Heart right ventricle (tissue), 16 donors: ENCODE data around the gene NHSL2. TPM values are rescaled to one million over a fixed set of nuclear protein-coding genes. Genes with fewer than 3 reads are reported as not detected.
A peak's percentile ranks its signal among the peaks of the same experiment; 100 is the strongest.

Source experiments
- ATAC-seq, 8 donors: fragments of 200-7000 bp; cut with Tn5 transposase; one replicate each; pipeline ENCODE4 v1.9.1; 2020; ENCODE audit warnings: mild to moderate bottlenecking in 8 of 8, moderate library complexity in 8 of 8, moderate number of reproducible peaks in 1 of 8
- DNase-seq, 2 donors: peaks; one replicate each; pipeline ENCODE4 v3.0.0-alpha.2; 2020
- H3K27ac ChIP-seq, 10 donors: fragments of 200-600 bp; sonication (generic) in 2 of 10; one replicate each; pipeline versions ENCODE4 v1.5.0 to v1.8.0; 2020 to 2022; ENCODE audit warnings: mild to moderate bottlenecking in 3 of 10
- H3K27me3 ChIP-seq, 7 donors: fragments of 200-600 bp; one replicate each; pipeline ENCODE4 v1.8.0; 2021 to 2022; ENCODE audit warnings: mild to moderate bottlenecking in 2 of 7
- H3K36me3 ChIP-seq, 9 donors: fragments of 200-600 bp; sonication (generic) in 1 of 9; one replicate each; pipeline versions ENCODE4 v1.5.0 to v1.8.0; 2020 to 2022; ENCODE audit warnings: mild to moderate bottlenecking in 2 of 9
- H3K4me1 ChIP-seq, 9 donors: fragments of 200-600 bp; sonication (generic) in 1 of 9; one replicate each; pipeline versions ENCODE4 v1.5.0 to v1.8.0; 2020 to 2022; ENCODE audit warnings: mild to moderate bottlenecking in 4 of 9
- H3K4me3 ChIP-seq, 10 donors: fragments of 200-600 bp; sonication (generic) in 2 of 10; one replicate each; pipeline versions ENCODE4 v1.5.0 to v1.8.0; 2020 to 2022; ENCODE audit warnings: mild to moderate bottlenecking in 7 of 10, moderate library complexity in 2 of 10
- H3K9me3 ChIP-seq, 11 donors: fragments of 200-600 bp in 10 of 11; sonication (generic) in 2 of 11; one replicate each; pipeline versions ENCODE4 v1.5.0 to v1.8.0; 2013 to 2022; ENCODE audit warnings: mild to moderate bottlenecking in 2 of 11, control low read depth in 1 of 11, moderate library complexity in 1 of 11
- WGBS, 2 donors: extraction: QIAGEN DNeasy Blood & Tissue Kit; methylation state at CpG; one replicate each; pipeline ENCODE4 v1.1.7; 2013; ENCODE audit warnings: inconsistent platforms in 1 of 2; 5-methylcytosine and 5-hydroxymethylcytosine counted together
- intact Hi-C, 10 donors: fragments of 100-400 bp; cut with DNase I; formaldehyde crosslinking; loops; one replicate each; pipeline versions ENCODE4 v1.11.1 to v1.14.2; 2022
- polyA plus RNA-seq, 2 donors: library from polyadenylated mRNA; stranded (reverse); fragments of 200-250 nt; gene quantifications; one replicate each; pipeline ENCODE4 v1.2.3, GENCODE V29; 2013
- total RNA-seq, 10 donors: library from RNA; stranded (reverse); fragmentation: NEBNext Ultra II Directional in 3 of 10; extraction: Animal tissue kit (Norgen Biotek cat#: 25700) in 3 of 10; gene quantifications; one replicate each; pipeline versions ENCODE4 v1.2.1 to v1.2.4, GENCODE V29; 2021 to 2023
- TF ChIP-seq, protein P1 (sequence below), 9 donors: fragments of 200-600 bp; sonication (generic) in 2 of 9; IDR thresholded peaks; one replicate each; pipeline versions ENCODE4 v1.5.0 to v1.8.0; 2021 to 2022; ENCODE audit warnings: antibody characterized with exemption in 9 of 9, mild to moderate bottlenecking in 5 of 9, moderate library complexity in 1 of 9
- donor health status: Arrhythmogenic right ventricular cardiomyopathy.
- donor health status: ischemic (EF 13 %, LVEDD 7.1; RV severe dilation, severe dysfunction).
- donor health status: healthy with polysubstance abuse.
- donor health status: DM: no; HTN: yes; CAD: no.
- donor health status: DM: no; HTN: no; CAD: no.
- donor health status: ischemic (EF 25% LVEDD 6.9; RV normal size, moderate dysfunction).
- donor health status: ischemic (EF 25% LVEDD 5.7; RV mildly dilated, moderate dysfunction).
- donor health status: healthy.
- donor health status: DM: yes; HTN: yes; CAD: no.
- donor health status: Ischemic cardiomyopathy.
- donor health status: ischemic (EF 35%, LVEDD 5.7; RV mildly dilated, moderate dysfunction).
- donor health status: nonischemic (EF 11% LVEDD 7.7; RV severe dilation, severe dysfunction).
- donor health status: DM: yes; HTN: yes; CAD: no.
- donor health status: PGD.
- donor health status: ischemic (EF 29% LVEDD 5.4; RV normal size, mild dysfunction).
- donor health status: nonischemic (EF 23%, LVEDD 6.1; RV moderate dilation, normal function).

The NHSL2 gene
- total and polyA plus RNA-seq, 12 donors, result 0.86 to 8.4 (median 6.2) TPM

DNA sequence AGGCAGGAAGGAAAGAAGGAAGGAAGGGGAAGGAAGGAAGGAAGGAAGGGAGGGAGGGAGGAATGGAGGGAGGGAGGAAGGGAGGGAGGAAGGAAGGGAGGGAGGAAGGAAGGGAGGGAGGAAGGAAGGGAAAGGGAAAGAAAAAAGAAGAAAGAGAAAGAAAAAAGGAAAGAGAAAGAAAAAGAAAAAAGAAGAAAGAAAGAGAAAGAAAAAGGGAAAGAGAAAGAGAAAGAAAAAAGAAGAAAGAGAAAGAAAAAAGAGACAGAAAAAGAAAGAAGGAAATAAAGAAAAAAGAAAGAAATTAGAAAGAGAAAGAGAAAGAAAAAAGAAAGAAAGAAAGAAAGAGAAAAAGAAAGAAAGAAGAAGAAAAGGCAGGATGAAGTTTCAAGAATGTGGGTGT, 15.0 kb upstream of the NHSL2 start:
- TF ChIP-seq, protein P1, sequence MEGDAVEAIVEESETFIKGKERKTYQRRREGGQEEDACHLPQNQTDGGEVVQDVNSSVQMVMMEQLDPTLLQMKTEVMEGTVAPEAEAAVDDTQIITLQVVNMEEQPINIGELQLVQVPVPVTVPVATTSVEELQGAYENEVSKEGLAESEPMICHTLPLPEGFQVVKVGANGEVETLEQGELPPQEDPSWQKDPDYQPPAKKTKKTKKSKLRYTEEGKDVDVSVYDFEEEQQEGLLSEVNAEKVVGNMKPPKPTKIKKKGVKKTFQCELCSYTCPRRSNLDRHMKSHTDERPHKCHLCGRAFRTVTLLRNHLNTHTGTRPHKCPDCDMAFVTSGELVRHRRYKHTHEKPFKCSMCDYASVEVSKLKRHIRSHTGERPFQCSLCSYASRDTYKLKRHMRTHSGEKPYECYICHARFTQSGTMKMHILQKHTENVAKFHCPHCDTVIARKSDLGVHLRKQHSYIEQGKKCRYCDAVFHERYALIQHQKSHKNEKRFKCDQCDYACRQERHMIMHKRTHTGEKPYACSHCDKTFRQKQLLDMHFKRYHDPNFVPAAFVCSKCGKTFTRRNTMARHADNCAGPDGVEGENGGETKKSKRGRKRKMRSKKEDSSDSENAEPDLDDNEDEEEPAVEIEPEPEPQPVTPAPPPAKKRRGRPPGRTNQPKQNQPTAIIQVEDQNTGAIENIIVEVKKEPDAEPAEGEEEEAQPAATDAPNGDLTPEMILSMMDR (IDR thresholded peaks at IDR 0.05), result no peak
- Histone ChIP-seq H3K27me3 (peaks cover 0 to 36% (median 0%) of the 10 kb centered on the region in 7 donors), H3K36me3 (no peaks in the 10 kb centered on the region), H3K9me3 (no peaks in the 10 kb centered on the region), H3K4me1 (no peaks in the 10 kb centered on the region), H3K4me3 (no peak overlapping the region), H3K27ac (no peak overlapping the region)
- intact Hi-C loops, result no loop called here
- ATAC-seq (no peak), DNase-seq (no peak)

DNA sequence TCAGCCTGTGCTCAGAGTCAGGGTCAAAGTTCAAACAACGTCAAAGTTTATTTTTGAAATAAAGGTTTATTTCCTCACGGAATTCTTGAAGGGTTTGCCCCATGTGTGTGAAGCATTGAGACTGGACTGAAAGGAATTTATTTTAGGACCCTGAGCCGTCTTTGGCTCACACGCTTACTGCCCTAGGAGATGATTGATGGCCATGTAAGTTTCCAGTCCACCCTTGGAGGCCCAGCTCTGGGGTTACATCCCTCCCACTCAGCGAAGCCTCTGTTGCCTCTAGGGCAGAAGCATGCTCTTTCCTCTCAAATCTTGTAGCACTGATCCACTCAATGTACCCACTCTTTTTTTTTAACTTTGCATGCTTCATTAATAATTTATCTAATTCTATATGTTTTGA, 4.5 kb upstream of the NHSL2 start:
- H3K27me3 ChIP-seq, result peaks cover 0 to 63% (median 10%) of the 10 kb centered on the region in 7 donors
- 58 to 73% methylated on average over 5 of the region's 5 CpGs for WGBS, 2 donors
- no peak for ATAC-seq
- no peak overlapping the region for H3K4me3 ChIP-seq
- no peak for DNase-seq
- H3K4me1 ChIP-seq, result no peaks in the 10 kb centered on the region
- TF ChIP-seq, protein P1 (IDR thresholded peaks at IDR 0.05), result no peak
- intact Hi-C loops, result no loop called here
- H3K9me3 ChIP-seq, result no peaks in the 10 kb centered on the region
- no peaks in the 10 kb centered on the region for H3K36me3 ChIP-seq
- no peak overlapping the region for H3K27ac ChIP-seq

DNA sequence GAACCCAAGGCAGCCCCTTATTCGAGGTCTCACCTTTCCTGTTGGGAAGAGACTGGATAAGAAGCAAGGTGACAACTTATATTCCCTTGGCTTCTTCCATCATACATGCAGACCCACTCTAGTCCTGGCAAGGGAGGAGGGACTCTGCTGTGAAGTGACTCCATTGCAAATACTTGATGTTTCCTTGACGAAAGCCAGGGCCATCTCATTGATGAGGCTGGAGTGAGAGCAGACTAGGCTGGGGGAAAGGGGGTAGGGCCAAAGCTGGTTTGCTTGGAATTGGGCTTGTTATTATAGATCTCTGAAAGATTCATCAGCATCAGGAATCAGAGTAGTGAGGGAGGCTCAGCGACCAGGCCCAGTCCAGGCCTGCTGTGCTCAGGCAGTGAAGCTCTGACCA, 2.3 kb upstream of the NHSL2 start:
- H3K27ac ChIP-seq, result no peak overlapping the region
- intact Hi-C loops, result no loop called here
- DNase-seq (no peak), ATAC-seq (no peak)
- peaks cover 0 to 85% (median 13%) of the 10 kb centered on the region in 7 donors for H3K27me3 ChIP-seq
- H3K4me3 ChIP-seq, result no peak overlapping the region
- WGBS, 2 donors, result 70 to 73% methylated on average over 3 of the region's 3 CpGs
- no peaks in the 10 kb centered on the region for H3K36me3 ChIP-seq
- TF ChIP-seq, protein P1 (IDR thresholded peaks at IDR 0.05), result no peak
- no peaks in the 10 kb centered on the region for H3K9me3 ChIP-seq
- peaks cover 0 to 5% (median 0%) of the 10 kb centered on the region in 9 donors for H3K4me1 ChIP-seq

GRCh38 chrX:71909956-71910355, 689 bp upstream of the NHSL2 start:
- H3K27ac ChIP-seq, result no peak overlapping the region
- DNase-seq (peak; percentile 6 to 12), ATAC-seq (peak in 6 of 8 donors; percentile 34 to 75 (median 66))
- peak overlapping the region in 7 of 10 donors; percentile 42 to 55 (median 52) for H3K4me3 ChIP-seq
- H3K27me3 ChIP-seq, result peaks cover 0 to 98% (median 13%) of the 10 kb centered on the region in 7 donors
- TF ChIP-seq, protein P1 (IDR thresholded peaks at IDR 0.05), result peak in 6 of 9 donors; percentile 9 to 37 (median 20)
- no peaks in the 10 kb centered on the region for H3K9me3 ChIP-seq
- intact Hi-C loops, result loop anchor here in 3 of 10 donors (5.0 to 10.0 kb wide), 4 partner anchors 87 to 1705 kb away; no protein-coding TSS in a partner anchor
- WGBS, 2 donors, result 26 to 30% methylated on average over 7 to 8 of the region's 8 CpGs
- H3K4me1 ChIP-seq, result peaks cover 0 to 5% (median 0%) of the 10 kb centered on the region in 9 donors
- no peaks in the 10 kb centered on the region for H3K36me3 ChIP-seq
